ENCODE measurements around the gene HGFAC. TPM values are rescaled to one million over a fixed set of nuclear protein-coding genes. Genes with fewer than 3 reads are reported as not detected.

Gene HGFAC
- total RNA-seq (2014; rRNA removed; shearing (Covaris generic)): not detected in 2 replicates

- no peak for DNase-seq (ENCODE audit: low read depth)
These were observed at the start of gene HGFAC for GRCh38 chr4:3441501-3442459. Gene HGFAC, plus strand, starts transcription at chr4:3441968. Its CDS starts 34 bp downstream, at chr4:3442002.

GRCh38 chr4:3392321-3392720 is 49.4 kb upstream of the HGFAC start:
- DNase-seq (ENCODE audit: low read depth): no peak

- no peak for DNase-seq (ENCODE audit: low read depth)
These were observed 48.6 kb upstream of the HGFAC start for GRCh38 chr4:3393171-3393570.

GRCh38 chr4:3396600-3396999 is 45.2 kb upstream of the HGFAC start:
- no peak for DNase-seq (ENCODE audit: low read depth)

- DNase-seq (ENCODE audit: low read depth): no peak
These were observed 44.6 kb upstream of the HGFAC start for GRCh38 chr4:3397128-3397527.

- DNase-seq (ENCODE audit: low read depth): peak; percentile 49
These were observed 42.2 kb upstream of the HGFAC start for GRCh38 chr4:3399277-3400194.

GRCh38 chr4:3401436-3402171 is 40.2 kb upstream of the HGFAC start:
- no peak for DNase-seq (ENCODE audit: low read depth)

GRCh38 chr4:3402491-3403347 is 39.0 kb upstream of the HGFAC start:
- DNase-seq (ENCODE audit: low read depth): peak; percentile 53

GRCh38 chr4:3403348-3403906 is 38.3 kb upstream of the HGFAC start:
- DNase-seq (ENCODE audit: low read depth): no peak

GRCh38 chr4:3404546-3404945 is 37.2 kb upstream of the HGFAC start:
- DNase-seq (ENCODE audit: low read depth): no peak

- DNase-seq (ENCODE audit: low read depth): no peak
These were observed 36.6 kb upstream of the HGFAC start for GRCh38 chr4:3405176-3405575.

- no peak for DNase-seq (ENCODE audit: low read depth)
These were observed 35.7 kb upstream of the HGFAC start for GRCh38 chr4:3406021-3406420.

- DNase-seq (ENCODE audit: low read depth): no peak
These were observed 35.3 kb upstream of the HGFAC start for GRCh38 chr4:3406431-3406830.

GRCh38 chr4:3407171-3407771 is 34.5 kb upstream of the HGFAC start:
- no peak for DNase-seq (ENCODE audit: low read depth)

GRCh38 chr4:3407930-3408792 is 33.6 kb upstream of the HGFAC start:
- no peak for DNase-seq (ENCODE audit: low read depth)

GRCh38 chr4:3408793-3409330 is 32.9 kb upstream of the HGFAC start:
- DNase-seq (ENCODE audit: low read depth): no peak

- no peak for DNase-seq (ENCODE audit: low read depth)
These were observed 32.1 kb upstream of the HGFAC start for GRCh38 chr4:3409571-3410091.

- no peak for DNase-seq (ENCODE audit: low read depth)
These were observed 31.2 kb upstream of the HGFAC start for GRCh38 chr4:3410401-3411135.

Data from RPMI7951 (cell line).